GM18873 (cell line): ENCODE measurements around the gene TCN1.
"Not testable (repeated sequence)": the region's sequence is repeated elsewhere in the genome, so short reads cannot be mapped to it uniquely, and the experiment has no call there.

Experiments used
- ATAC-seq: cut with Tn5 transposase; IDR thresholded peaks from one replicate; pipeline ENCODE4 v1.9.1; 2021; ENCODE audit warnings: mild to moderate bottlenecking, moderate library complexity, moderate number of reproducible peaks; ENCODE audit not compliant: unreplicated experiment, low FRiP score

Gene TCN1, protein sequence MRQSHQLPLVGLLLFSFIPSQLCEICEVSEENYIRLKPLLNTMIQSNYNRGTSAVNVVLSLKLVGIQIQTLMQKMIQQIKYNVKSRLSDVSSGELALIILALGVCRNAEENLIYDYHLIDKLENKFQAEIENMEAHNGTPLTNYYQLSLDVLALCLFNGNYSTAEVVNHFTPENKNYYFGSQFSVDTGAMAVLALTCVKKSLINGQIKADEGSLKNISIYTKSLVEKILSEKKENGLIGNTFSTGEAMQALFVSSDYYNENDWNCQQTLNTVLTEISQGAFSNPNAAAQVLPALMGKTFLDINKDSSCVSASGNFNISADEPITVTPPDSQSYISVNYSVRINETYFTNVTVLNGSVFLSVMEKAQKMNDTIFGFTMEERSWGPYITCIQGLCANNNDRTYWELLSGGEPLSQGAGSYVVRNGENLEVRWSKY

DNA sequence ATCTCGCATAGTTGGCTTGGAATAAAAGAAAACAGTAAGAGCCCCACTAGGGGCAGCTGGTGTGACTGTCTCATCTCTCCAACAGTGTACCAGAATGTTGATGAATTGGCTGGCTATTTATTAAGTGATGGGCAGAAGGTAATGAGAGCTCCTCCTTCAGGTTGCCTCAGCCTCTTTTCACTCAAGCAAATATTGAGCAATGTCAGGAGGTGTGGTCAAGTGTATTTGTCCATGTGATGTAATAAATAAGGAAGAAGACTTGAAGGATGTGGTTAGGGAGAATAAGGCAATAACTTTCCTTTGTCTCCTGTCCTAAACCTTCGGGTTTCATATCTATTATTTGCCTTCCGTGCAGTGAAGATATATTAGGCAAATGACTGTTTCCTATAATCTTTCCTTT is at the start of gene TCN1:
Gene TCN1 (minus strand): TSS at position 91 of the 400 bp plus-strand sequence. CDS start 17 bp downstream, at position 74.
- no peak for ATAC-seq

DNA sequence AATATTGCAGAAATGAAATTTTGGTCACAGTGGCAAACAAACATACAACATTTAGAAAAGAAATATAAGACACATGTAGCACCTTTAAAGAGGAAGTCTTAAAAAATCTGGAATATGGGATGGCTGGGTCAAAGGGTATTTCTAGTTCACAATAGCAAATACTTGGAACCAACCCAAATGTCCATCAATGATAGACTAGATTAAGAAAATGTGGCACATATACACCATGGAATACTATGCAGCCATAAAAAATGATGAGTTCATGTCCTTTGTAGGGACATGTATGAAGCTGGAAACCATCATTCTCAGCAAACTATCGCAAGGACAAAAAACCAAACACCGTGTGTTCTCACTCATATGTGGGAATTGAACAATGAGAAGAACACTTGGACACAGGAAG is 37.3 kb upstream of the TCN1 start:
- not testable (repeated sequence) for ATAC-seq

DNA sequence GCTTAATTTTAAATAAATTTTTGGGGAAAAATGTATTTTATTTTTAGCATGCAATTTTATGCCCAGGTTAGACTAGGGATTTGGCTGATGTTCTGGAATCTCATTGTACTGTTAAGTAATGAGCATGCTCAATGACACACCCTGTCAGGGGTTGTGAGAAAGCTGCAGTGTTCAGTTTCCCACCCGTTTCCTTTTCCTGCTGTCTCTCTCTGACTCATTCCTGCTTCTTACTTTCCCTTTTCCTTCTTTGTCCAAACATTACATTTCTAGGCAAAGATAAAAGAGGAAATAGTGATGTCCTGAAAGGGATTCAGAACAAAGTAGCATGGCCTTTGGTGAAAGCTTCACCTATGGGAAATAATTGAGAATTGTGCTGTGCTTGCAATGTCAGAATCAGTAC is 35.0 kb upstream of the TCN1 start:
- no peak for ATAC-seq

DNA sequence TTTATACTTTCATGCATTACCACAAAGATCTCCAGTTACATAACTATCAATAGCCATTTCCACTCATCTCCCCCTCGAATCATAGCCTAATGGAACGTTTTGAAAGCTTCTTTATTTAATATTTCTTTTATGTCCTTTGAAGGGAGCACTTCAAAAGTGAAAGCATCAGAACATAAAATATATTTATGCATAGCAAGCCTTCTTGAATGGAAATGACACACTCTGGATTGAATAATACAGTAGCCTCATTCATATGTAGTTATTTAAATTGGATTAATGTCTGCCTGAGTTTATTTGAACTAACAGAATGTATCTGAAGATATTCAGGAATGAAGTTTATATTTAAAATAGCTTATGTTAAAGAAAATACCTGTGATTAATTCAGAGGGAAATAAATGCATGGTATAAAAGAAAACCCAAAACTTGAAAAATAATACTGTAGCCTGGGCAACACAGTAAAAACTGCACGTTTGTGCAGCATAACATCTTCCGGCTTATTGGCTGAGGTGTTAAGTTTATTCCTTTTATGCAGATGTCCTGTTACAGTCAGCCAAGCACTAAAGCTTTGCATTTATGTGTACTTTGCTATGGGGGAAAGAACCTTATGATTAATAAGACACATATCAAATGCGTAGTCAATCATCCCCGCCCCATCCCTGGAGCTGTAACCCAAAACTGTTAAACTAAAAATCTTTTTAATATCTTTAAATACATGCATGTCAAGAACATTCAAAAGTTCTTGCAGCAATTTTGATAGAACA is 34.3 kb upstream of the TCN1 start:
- no peak for ATAC-seq

DNA sequence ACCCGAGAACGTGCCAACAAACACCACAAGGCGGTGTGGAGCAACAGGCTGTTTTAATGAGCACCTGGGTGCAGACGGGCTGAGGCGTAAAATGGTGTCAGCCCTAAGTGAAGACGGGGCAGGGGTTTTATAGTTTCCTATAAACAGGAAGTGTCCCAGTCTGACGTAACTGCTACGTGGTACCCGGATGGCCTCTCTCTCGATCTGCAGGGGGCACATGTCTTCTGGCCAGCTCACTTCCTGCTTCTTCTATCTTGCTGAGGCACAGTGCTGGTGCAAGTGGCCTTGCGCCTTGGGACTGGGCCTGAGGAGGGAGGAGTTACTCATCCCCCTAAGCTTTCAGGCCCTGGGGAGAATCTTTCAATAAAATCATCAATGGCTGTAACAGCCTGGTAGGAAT is 33.2 kb upstream of the TCN1 start:
- ATAC-seq = no peak

DNA sequence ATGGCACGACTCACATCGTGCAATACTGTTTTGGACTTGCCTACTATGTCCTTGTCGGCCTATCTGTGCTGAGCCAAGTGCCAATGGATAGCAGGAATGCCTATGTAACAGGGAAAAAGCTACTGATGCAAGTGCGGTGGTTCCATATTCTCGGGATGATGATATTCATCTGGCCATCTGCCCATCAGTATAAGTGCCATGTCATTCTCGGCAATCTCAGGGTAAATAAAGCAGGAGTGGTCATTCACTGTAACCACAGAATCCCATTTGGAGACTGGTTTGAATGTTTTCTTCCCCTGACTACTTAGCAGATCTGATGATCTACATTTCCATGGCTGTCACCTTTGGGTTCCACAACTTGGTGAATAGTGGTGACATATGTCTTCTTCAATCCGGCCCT is 32.4 kb upstream of the TCN1 start:
- no peak for ATAC-seq

DNA sequence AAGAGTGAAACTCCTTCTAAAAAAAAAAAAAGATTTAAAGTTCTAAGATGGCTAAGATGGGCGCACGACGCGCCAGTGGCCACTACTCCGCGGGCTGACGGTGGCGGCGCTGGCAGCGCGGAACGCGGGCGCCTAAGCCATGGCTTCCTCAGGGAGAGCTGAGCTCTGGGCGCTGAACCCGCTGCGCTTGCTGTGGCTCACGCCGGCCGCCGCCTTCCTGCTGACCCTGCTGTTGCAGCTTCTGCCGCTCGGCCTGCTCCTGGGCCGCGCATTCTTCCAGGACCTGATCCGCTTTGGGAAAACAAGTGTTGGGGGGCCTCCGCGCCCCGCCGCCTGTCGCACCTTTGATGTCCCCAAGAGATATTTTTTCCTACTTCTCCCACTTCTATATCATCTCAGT is 31.8 kb upstream of the TCN1 start:
- no peak for ATAC-seq

DNA sequence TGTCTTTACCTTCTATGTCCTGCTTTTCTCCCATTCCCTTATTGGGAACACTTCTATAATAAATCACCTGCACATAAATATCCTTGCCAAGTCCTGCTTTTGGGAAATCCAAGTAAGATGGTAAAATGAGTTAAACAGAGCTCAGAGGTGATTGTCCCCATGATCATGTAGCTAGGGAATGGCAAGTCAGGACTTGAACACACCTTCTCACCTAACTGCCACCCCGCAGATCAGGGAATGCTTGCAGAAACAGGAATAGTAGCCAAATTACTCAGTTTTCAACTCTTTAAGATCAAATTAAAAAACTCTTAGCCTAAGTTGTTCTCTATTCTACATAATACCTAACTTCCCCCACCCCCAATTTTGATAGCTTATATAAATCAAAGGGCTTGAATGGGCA is 28.3 kb upstream of the TCN1 start:
- ATAC-seq = no peak

DNA sequence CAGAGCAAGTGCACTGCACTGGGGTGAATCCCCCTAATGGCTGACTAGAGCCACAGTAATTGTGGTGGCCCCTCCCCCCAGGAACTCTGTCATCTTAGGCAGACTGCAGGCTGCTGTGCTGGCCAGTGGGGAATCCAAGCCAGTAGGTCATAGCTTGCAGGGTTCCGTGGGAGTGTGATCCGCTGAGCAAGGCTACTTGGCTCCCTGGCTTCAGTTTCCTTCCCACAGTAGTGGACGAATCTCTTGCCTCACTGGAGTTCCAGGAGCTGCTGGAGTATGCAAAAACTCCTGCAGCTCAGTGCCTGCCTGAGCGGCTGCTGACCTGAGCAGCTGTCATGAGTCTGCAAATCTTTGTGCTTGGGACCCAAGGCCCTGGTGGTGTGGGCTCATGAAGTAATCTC is 25.5 kb upstream of the TCN1 start:
- no peak for ATAC-seq

DNA sequence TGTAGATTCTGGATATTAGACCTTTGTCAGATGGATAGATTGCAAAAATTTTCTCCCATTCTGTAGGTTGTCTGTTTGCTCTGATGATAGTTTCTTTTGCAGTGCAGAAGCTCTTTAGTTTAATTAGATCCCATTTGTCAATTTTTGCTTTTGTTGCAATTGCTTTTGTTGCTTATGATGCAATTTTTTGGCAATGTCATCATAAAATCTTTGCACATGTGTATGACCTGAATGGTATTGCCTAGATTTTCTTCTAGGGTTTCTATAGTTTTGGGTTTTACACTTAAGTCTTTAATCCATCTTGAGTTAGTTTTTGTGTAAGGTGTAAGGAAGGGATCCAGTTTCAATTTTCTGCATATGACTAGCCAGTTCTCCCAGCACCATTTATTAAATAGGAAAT is 20.9 kb upstream of the TCN1 start:
- ATAC-seq = not testable (repeated sequence)

DNA sequence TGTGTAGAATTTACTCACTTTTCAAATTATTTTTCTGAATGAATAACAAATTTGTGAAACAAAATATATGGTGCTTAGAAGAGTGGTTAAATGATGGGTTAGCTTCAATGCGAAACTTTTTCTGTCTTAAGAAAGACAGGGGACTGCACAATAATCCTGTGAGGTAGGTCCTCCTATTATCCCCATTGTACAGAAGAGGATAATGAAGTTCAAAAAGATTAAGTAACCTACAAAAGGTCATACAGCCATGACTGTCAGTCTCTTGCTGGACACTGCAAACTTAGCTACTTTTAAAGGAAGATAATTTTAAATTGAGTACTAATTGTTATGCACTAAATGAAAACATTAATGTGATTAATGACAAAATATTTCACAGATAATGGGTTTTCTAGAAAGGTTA is 17.3 kb upstream of the TCN1 start:
- ATAC-seq = no peak

DNA sequence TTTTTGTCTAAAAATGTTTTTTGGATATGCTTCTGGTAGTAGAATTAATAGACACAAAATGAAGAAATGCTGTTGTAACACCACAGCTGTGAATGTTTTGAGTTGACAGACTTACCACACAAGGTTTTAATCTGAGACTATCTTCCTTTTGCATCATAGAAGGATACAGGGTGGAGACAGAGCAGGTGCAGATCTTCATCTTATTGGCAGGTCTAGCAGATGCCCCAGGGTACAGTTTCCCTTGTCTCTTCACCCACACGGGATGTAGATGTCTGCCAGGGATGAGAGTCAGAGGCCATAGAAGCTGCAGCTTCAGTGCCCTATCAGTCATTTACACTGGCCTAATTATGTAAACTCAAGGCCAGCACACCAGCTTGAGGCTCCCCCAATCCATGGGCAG is 13.3 kb upstream of the TCN1 start:
- no peak for ATAC-seq

DNA sequence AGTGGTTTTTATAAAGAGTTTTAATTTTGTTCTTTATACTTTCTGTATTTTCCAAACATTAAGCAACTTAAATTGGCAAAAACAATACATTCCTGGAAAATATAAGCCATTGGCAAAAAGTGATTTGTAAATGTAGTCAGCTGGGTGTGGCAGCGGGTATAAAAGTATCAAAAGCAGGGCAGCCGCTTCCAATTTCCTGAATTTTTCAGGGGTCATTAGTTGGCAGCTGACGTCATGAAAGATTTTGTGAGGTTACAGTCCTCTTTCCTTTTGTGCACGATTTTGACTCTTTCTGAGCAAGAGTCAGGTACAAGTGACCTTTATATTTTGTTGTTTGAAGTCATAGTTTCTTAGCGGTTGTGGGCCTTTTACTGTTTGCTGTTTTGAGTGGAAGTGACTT is 12.3 kb upstream of the TCN1 start, which contains the start of gene OOSP3:
Gene OOSP3 (plus strand): TSS at position 208 of the 400 bp plus-strand sequence. CDS start 27 bp downstream, at position 235.
- no peak for ATAC-seq

DNA sequence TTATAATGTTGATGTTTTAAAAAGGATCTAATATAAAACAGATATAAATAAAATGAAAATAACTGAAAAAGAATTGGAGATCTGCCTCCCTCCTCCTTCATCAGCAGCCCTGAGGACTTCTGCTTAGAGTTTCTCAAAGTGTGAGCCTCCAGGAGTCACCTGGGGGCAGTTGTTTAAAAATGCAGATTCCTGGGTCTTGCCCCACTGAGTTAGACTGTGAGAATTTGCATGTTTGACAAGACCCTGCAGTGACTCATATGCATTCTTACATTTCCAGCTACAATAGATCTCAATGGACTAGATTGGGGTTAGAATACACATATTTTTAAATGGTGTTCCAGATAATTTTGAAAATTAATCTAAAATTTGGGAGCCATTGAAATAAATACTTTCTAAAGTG is 11.5 kb upstream of the TCN1 start:
- ATAC-seq = no peak

DNA sequence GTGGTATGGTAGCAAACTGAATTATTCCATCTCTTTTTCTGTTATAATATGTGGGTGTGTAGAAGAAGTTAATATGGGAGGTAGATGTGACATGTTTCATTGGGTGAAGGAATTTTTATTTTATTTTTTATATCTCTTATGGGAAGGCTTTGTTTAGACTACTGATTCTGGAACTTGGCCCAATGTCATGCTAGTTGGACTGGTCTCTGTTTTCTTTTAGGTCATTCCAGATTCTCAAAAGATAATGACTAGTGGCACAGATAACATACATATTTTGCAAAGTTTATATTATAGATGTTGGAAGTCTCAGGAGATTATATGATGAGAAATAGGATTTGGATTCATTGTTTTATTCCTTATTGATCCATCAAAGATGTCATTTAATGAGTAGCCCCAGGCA is 11.0 kb upstream of the TCN1 start:
- ATAC-seq = no peak

DNA sequence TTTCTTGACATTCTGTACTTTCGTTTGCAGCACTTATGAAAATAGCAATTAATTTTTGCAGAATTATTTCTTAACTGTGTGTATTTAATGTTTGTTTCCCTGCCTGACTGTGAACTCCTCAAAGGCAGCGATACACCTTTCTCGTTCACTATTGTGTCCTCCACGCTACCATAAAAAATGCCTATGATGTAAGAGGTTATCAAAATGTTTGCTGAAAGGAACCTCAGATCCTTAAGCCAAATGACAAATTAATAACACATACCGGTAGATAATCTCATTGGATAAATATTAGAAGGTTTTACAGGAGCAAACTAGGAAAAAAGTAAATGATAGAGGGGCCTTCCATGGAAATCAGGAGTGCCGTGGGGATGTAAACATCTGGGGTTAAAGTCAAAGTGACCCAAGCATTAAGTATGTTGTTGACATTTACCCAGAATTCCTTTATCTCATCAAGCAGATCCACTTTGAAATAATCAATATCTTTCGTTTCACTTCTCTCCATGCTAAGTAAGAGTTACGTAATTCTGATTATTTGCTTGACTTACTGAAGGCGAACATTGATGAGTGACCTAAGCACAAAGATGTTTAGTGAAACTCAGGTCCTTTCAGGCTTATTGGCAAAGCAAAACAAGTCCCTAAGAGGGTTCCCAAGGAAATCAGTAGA is 9.7 kb upstream of the TCN1 start:
- no peak for ATAC-seq

DNA sequence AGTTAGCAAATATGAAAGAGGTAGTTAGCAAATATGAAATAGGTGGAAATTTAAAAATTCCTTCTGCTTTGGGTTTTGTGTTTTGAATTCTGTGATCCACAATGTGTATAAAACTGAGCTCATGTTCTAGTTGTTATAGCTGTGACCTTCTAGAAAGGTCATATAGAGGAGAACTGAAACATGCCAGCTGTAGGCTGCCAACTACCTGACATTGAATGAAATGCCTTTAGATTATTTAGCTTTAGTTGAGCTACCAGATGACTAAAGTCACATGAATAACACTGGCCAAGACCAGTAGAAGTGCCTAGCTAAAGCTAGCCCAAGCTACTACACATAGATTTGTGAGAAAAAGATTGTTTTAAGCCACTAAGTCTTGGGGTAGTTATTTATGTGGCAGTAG is 5.8 kb upstream of the TCN1 start:
- ATAC-seq = no peak

DNA sequence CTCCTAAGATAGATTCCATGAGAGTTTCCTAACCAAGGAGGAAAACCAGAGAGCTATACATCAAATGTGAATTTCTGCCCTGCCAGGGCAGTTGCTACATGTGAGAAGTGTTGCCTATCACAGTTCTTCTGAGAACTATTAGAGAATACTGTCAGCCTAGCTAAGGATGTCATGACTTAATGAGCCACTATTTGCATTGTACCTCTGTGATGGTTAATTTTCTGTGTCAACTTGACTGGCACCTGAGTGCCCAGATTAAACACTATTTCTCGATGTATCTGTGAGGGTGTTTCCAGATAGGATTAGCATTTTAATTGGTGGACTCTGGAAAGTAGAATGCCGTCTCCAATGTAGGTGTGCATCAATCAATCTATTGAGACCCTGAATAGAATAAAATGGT is 1.7 kb upstream of the TCN1 start:
- ATAC-seq = no peak

DNA sequence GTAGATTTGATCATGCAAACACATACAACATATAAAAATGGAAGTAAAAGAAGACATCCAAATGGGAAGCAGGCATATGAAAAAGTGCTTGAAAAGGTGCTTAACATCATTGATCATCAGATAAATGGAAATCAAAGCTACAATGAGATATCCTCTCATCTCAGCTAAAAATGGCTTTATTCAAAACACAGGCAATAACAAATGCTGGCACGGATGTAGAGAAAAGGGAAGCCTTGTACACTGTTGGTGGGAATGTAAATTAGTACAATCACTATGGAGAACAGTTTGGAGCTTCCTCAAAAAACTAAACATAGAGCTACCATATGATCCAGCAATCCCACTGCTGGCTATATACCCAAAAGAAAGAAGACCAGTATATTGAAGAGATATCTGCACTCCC is 549 bp upstream of the TCN1 start:
- ATAC-seq = no peak

DNA sequence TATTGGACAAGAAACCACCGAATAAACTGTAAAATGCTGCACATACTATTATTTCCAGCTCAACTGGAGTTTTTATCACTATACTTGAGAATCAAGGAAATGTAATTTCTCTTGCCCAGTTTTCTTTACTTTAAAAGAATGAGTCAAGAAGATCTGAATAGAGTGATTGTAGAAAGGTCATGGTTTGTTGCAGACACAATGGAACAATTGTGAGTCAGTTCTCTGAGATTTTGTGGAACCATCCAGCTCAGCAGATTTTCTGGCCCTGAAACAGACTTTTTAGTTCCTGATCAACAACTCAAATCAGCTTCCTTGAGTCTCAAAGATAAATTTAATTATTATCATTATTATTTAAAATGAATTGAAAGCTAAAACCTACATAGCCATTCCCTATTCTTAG is 1.3 kb downstream of the TCN1 start:
- no peak for ATAC-seq

DNA sequence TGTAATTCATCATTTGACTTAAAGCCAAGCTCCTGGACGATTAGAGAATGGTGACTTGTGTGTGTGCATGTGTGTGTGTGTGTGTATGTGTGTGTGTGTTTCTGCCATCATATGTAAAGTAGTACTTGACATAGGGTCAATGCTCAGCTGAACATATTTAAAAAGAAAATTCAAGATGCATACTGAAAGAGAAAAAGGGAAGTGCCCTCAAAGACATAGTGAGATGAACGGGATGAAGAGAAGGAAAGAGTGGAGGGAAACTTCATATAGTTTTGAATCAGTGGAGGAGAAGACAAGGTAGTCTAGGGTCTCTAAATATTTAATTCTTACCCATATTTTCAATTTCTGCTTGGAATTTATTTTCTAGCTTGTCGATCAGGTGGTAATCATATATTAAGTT is 4.0 kb downstream of the TCN1 start:
- ATAC-seq = no peak
